NB4 (cell line): ENCODE data around the gene FKBP2.

Source experiments
- CTCF ChIP-seq: IDR thresholded peaks from one replicate; pipeline ENCODE4 v1.5.1; 2012; ENCODE audit warnings: low read depth, low read length
- MAX ChIP-seq: IDR thresholded peaks from 2 replicates; pipeline ENCODE4 v1.6.1; 2011; ENCODE audit warnings: low read depth, low read length
- MYC ChIP-seq: IDR thresholded peaks from 2 replicates; pipeline ENCODE4 v1.6.1; 2011; ENCODE audit warnings: low read depth, low read length
- POLR2A ChIP-seq: IDR thresholded peaks from 2 replicates; pipeline ENCODE4 v1.6.1; 2011; ENCODE audit warnings: mild to moderate bottlenecking; ENCODE audit not compliant: insufficient read length; ENCODE audit errors: extremely low read depth

- TF ChIP-seq CTCF, result no peak
- TF ChIP-seq POLR2A, result peak; percentile 7
- TF ChIP-seq MAX, result no peak
- TF ChIP-seq MYC, result no peak
Measured at GRCh38 chr11:64268893-64269539, 28.1 kb downstream of the FKBP2 start.
